Body of pancreas (tissue), 4 donors: Measurements from ENCODE around the gene KYAT1.

Experiments used
- POLR2A ChIP-seq, 3 donors: fragments of 450-650 bp; IDR thresholded peaks; one replicate each; pipeline ENCODE4 v1.6.1; 2016; ENCODE audit warnings: antibody characterized with exemption in 3 of 3, mild to moderate bottlenecking in 2 of 3
- TF ChIP-seq, protein P1 (sequence below), 7 experiments: fragments of 450-650 bp in 4 of 7; fragments of 200-600 bp in 3 of 7; sonication (generic) in 3 of 7; IDR thresholded peaks; one replicate each; pipeline ENCODE4 v1.5.1; 2016 to 2019; ENCODE audit warnings: antibody characterized with exemption in 7 of 7

DNA sequence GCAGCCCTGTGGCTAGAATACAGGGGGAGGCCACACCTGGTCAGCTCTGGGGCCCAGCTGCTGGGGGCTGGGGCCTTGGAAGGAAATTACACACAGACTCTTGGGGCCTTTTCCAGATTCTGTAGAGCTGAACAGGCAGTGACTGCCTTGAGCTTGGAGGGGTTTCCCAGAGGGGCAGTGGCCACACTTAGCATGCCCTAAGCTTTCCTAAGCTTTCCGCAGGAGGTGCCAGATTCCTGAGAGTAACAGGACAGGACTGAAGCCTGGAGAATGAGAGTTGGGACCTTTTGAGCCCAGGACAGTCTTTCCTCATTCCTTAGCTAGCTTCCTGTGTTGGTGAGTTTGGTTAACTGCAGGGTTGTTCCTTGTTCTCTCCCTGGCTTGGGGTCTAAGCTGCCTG lies 93.3 kb downstream of the KYAT1 start:
- TF ChIP-seq, protein P1, sequence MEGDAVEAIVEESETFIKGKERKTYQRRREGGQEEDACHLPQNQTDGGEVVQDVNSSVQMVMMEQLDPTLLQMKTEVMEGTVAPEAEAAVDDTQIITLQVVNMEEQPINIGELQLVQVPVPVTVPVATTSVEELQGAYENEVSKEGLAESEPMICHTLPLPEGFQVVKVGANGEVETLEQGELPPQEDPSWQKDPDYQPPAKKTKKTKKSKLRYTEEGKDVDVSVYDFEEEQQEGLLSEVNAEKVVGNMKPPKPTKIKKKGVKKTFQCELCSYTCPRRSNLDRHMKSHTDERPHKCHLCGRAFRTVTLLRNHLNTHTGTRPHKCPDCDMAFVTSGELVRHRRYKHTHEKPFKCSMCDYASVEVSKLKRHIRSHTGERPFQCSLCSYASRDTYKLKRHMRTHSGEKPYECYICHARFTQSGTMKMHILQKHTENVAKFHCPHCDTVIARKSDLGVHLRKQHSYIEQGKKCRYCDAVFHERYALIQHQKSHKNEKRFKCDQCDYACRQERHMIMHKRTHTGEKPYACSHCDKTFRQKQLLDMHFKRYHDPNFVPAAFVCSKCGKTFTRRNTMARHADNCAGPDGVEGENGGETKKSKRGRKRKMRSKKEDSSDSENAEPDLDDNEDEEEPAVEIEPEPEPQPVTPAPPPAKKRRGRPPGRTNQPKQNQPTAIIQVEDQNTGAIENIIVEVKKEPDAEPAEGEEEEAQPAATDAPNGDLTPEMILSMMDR (IDR thresholded peaks at IDR 0.05), result no peak
- no peak for TF ChIP-seq POLR2A (IDR thresholded peaks at IDR 0.05)
